Left colon (tissue), 2 donors: ENCODE data around the gene PRM2. TPM values are rescaled to one million over a fixed set of nuclear protein-coding genes. Genes with fewer than 3 reads are reported as not detected.

ENCODE experiments used
- ATAC-seq: fragments of 200-7000 bp; cut with Tn5 transposase; one replicate; pipeline ENCODE4 v1.9.1; 2020; ENCODE audit warnings: mild to moderate bottlenecking, moderate library complexity
- DNase-seq, 2 donors: peaks; one replicate each; pipeline ENCODE4 v3.0.0-alpha.2; 2020
- intact Hi-C, 2 donors: fragments of 100-400 bp; cut with DNase I in 1 of 2; cut with micrococcal nuclease in 1 of 2; formaldehyde crosslinking; loops; one replicate each; pipeline versions ENCODE4 v1.11.2 to v1.14.0; 2022; cut with DNase I, micrococcal nuclease
- total RNA-seq, 2 donors: library from RNA; stranded (reverse); fragmentation: NEBNext Ultra II Directional; extraction: Animal tissue kit (Norgen Biotek cat#: 25700); gene quantifications; one replicate each; pipeline ENCODE4 v1.2.1, GENCODE V29; 2021
- donor health status: DM: no; HTN: no; CAD: no.
- donor health status: DM: yes; HTN: yes; CAD: no.

Gene PRM2
- total RNA-seq, 2 donors from 2014 or later, result not detected

DNA sequence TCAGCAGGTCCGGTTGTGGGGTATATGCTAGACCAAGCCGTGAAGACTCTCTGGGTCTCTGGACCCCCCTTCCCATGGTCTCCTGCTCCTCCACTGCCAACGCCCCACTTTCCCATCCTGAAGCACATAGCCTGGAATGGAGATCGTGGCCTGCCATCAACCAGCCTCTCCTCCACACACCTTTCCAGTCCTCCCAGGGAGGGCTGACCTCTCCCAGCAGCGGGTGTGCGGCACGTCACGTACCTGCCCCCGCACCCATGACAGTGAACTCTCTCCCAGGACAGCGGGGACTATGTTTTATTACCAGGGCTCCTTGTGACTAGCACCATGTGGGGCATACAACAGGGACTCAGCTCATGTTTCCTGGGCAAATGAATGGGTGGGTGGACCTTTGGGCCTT lies 4.7 kb downstream of the PRM2 start:
- no peak for ATAC-seq
- DNase-seq, result no peak
- intact Hi-C loops, result no loop called here

DNA sequence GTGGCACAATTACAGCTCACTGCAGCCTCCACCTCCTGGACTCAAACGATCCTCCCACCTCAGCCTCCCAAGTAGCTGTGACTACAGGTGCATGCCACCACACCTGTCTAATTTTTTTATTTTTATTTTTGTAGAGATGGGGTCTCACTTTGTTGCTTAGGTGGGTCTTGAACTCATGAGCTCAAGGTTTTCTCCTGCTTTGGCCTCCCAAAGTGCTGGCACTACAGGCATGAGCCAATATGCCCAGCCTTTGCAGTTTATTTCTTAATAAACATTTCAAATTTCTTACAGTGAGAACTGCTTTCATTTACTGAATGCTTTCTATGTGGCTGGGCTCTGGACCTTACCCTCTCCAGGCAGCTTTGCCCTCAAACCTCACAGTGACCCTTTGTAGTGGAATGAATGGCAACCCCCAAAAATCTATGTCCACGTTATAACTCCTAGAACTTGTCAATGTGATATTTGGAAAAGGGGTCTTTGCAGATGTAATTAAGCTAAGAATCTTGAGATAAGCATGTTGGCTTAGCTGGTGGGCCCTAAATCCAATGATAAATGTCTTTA lies 5.6 kb downstream of the PRM2 start:
- no peak for ATAC-seq
- no peak for DNase-seq
- intact Hi-C loops, result no loop called here

DNA sequence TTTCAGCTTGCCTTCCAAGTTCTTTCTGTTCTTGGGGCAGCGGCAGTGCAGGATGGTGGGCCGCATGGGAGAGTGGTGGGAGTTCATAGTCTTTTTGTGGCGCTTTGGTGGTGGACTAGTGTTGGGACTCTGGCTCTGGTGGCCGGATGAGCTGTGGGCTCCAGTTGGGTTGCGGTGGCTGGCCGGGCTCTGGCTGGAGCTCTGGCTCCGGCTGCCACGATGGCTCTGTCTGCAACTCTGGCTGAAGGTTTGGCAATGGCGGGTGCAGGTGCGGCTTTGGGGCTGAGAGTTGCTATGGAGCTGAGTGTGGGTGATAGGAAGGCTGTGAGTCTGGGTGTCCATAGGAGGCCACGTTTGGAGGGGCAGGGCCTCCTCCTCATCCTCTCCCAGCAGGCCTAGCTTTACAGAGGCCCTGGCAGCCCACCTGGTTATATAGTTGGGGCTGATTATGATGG lies 7.3 kb downstream of the PRM2 start, which contains the start of gene TNP2:
TSS of gene TNP2 (minus strand) at position 405 of the 455 bp plus-strand sequence. CDS start at position 342, 63 bp downstream.
- ATAC-seq (no peak), DNase-seq (no peak)
- intact Hi-C loops, result no loop called here

DNA sequence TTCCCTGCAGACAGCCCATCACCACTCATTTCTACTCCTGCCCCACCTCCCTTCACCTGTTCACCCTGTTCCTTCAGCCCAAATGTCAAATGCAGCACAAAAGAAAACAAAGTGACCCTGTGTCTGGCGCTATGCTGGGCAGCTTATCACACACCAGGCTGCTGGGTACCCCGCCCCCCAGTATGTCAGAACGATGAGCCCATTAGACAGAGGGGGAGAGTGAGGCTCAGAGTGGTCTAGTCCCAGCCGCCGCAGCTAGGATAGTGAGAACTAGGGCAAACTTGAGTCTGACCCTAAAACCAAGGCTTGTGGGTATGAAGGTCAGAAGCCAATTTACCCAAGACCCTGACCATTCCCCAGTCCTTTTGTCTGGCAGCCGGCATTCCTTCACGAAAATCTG lies 11.2 kb downstream of the PRM2 start:
- intact Hi-C loops, result no loop called here
- ATAC-seq (no peak), DNase-seq (no peak)

DNA sequence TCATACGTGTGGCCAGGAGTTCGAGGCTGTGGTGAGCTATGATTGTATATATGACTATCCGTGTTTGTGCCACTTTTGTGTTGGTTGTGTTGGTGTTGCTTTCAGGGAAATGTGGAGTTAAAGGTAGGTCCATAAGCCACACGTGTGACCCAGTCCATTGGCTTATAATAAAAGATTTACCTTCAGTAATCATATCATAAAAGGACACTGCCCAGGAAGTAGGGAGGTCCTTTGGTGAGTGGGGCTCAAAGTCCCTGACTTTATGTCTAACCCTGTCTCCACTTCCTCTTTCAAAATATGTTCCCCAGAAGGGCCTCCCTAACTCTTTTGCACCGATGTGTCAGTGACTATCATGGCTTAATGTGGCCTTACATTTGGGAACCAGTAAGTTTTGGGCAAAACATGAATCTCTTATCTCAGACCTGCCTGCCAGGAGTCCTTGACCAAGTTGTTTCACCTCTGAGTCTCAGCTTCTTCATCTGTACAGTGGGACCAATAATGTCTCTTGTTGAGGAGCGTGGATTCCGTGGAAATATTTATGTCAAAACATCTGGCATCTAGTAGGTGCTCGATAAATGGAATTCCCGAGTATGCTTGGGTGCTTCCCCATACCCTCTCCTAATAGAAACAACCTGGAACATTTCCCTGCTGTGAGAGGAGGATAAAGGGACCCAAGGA lies 12.0 kb downstream of the PRM2 start:
- ATAC-seq (peak; percentile 86), DNase-seq (peak in 1 of 2 donors; percentile 46)
- intact Hi-C loops, result no loop called here

DNA sequence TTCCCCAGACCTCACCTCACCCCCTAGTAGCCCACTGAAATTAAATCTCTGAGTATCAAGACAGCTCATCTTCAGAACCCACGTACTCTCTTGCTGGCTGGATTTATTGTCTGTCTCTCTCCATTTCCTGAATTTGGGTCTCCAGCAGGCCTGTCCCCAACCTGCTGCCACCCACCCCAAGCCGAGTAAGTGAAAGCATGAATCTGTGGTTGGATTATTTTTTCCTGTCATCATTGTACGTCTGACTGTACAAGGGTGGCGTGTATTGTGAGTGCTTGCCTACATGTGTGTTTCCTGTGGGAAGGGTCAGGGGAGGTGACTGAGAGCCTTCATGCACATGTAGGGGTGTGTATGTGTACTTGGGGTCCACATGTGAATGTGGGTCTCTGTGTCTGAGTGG lies 12.5 kb downstream of the PRM2 start:
- ATAC-seq, result peak; percentile 6
- no peak for DNase-seq
- intact Hi-C loops, result no loop called here

DNA sequence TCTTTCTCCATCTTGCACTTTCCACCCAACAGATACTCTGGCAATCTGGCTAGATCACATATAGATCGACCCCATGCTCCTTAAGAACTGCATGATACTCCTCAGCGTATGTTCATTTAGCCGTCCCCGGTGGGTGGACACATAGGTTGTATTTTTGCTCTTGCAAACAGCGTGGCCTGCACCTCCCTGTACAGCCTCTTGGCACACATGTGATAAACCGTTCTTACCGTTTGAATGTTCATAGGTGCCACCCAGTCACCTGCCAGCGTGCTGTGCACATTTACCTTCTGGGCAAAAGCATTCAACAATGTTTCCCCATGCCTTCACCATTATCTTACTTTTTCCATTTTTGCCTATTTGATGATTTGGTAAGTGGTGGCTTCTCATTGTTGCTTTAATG lies 13.4 kb downstream of the PRM2 start:
- intact Hi-C loops, result no loop called here
- DNase-seq, result peak; percentile 52 to 53
- peak; percentile 64 for ATAC-seq

DNA sequence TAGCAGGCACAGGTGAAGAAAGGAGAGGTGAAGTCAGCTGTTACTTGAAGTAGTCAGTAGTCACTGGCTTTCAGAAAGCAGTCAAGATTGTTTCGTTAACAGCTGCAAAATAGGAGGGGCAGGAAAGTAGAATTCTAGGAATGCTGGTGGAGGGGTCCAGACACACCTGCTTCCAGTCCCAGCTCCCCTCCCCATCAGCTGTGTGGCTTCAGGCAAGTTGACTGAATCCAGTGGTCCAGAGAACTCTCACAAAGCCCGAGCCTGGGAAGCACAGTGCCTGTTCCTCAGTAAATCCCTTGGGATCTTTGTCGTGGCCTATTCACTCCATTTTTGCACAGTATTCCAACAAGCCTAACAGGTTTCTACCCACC lies 15.7 kb downstream of the PRM2 start:
- intact Hi-C loops, result no loop called here
- DNase-seq (no peak), ATAC-seq (no peak)

DNA sequence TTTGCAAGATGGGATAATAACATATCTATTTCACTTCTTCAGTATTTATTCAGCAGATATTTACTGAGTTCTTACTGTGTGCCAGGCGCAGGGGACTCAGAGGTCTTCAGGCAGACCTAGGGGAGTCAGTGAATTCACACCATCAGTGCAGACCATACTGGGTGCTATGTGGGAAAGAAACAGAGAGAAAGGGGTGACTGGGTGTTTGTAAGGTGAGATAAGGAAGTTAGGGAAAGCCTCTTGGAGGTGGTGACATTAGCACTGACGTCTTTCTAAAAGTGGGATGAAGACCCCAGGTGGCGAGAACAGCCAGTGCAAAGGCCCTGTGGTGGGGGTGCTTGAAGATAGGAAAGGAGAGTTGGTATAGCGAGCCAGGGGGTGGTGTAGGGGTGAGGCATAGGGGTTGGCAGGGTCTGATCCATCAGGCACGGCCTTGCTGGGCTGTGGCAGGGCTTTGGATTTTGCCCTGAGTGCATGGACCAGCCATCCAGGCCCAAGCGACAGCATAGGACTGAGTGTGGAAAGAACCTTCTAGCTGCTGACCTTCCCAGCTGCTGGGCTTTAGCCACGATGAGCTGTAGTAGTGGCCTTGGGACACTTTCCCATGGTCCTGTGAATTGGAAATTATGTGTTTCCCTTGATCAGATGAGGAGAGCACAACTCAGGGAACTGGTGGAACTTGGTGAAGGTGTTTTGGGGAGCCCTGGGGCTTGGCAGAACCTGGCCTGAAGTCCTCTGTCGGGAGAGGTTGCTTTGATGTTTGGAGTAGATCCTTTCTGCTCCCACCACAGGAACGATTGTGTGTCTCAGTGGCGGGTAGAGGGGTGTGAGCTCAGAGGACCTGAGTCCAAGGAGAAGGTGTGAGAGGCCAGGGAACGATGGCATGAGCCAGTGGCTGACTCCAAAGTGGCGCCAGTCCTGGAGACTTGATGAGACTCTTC lies 16.4 kb downstream of the PRM2 start:
- ATAC-seq (no peak), DNase-seq (no peak)
- intact Hi-C loops, result loop anchor here (5.0 to 10.0 kb wide), 2 partner anchors 92 to 285 kb away; no protein-coding TSS in a partner anchor

DNA sequence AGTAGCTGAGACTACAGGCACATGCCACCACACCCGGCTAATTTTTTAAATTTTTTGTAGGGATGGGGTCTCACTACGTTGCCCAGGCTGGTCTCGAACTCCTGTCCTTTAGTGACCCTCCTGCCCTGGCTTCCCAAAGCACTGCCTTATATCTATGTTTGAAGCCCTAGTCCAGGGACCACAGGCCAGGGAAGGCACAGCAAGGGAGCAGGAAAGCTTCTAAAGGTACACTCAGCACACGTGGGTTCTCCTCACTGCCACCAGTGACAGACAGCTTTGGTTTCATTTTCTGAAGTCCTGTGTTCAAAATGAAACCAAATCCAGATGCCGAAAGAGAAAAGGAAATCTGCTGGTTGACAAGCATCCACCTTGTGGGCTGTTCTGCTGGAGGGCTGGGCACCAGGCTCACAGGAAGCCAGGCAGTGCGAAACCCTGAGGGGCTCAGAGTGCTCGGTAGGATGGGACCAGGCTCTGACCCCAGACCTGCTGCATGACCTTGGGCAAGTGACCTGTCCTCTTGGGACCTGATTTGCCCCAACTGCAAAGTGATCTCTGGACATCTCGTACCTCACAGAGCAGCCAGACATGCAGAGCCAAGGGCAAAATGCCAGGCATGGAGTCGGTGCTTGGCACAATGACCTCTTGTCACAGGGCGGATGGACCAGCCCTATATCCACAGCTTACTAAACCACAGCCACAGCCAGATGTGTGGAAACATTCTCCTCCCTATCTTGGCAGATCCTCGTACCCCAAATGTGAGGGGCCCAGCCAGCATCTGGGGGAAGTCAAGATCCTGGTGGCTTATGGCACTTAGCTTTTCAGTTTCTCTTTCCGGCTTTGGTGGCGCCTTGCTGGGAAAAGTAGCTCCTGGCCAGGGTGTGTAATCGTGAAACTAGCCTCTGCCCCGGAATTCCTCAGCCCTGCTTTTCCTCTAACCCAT lies 17.5 kb downstream of the PRM2 start:
- intact Hi-C loops, result loop anchor here (5.0 to 10.0 kb wide), 2 partner anchors 93 to 284 kb away; no protein-coding TSS in a partner anchor
- ATAC-seq (peak; percentile 0), DNase-seq (peak; percentile 64 to 68)

DNA sequence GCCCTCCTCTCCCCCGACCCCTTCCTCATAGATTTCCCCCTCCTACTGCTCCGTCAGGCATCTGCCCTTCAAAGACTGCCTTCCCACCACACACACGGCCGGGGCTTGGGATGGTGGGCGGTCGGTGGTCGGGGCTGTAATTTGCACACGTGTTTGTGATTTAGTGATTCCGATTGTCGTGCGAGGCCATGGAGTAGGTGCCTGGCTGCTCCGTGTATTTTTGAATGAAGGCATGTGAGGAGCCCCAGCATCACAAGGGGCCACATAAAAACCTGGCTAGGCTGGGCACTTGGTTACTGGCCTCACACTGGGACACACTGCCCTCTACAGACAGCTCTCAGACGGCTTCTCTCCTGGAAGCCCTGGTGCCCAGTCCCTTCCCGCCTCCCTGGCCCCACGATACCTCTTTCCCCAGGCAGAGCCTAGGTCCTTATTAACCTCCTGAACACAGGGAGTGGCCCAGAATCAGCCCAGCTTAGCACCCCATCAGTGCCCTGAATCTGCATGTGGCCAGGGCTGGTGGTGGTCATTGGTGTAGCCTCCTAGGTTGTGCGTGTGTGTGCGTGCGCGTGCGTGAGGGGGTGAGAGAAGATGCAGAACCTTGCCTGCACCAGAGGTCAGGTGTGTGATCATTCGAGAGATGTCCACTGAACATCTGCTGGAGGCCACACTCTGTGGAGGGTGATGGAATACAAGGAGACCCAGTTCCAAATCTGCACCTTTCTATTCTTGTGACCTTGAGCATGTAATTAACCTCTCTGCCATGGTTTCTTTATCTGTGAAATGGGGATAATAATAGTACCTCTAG lies 18.9 kb downstream of the PRM2 start:
- peak; percentile 84 for DNase-seq
- ATAC-seq, result peak; percentile 61
- intact Hi-C loops, result loop anchor here (2.0 to 10.0 kb wide), 3 partner anchors 95 to 287 kb away; no protein-coding TSS in a partner anchor

DNA sequence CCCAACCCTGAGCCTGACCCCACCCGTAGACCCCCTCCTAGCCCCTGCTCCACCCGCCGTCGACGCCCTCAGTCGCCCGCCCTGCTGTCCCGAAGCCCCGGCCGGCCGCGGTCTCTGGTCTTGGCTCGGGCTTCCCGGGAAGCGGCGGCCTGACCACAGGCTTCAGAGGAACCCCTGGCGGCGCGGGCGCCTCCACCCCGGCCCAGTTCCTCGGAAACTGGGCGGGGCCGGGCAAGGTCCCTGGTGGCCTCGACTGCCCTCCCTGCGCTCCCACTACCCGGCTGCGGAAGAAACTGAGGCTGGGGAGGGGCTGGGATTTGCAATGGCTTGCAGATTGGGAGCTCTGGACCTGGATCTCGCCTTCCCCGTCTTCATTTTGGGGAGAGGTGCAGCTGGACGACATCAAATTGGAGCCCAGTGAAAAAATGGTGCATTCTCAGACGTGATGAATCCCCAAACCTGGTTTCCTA lies 19.6 kb downstream of the PRM2 start:
- DNase-seq (peak; percentile 73 to 78), ATAC-seq (peak; percentile 50)
- intact Hi-C loops, result loop anchor here (2.0 to 10.0 kb wide), 3 partner anchors 96 to 286 kb away; no protein-coding TSS in a partner anchor

DNA sequence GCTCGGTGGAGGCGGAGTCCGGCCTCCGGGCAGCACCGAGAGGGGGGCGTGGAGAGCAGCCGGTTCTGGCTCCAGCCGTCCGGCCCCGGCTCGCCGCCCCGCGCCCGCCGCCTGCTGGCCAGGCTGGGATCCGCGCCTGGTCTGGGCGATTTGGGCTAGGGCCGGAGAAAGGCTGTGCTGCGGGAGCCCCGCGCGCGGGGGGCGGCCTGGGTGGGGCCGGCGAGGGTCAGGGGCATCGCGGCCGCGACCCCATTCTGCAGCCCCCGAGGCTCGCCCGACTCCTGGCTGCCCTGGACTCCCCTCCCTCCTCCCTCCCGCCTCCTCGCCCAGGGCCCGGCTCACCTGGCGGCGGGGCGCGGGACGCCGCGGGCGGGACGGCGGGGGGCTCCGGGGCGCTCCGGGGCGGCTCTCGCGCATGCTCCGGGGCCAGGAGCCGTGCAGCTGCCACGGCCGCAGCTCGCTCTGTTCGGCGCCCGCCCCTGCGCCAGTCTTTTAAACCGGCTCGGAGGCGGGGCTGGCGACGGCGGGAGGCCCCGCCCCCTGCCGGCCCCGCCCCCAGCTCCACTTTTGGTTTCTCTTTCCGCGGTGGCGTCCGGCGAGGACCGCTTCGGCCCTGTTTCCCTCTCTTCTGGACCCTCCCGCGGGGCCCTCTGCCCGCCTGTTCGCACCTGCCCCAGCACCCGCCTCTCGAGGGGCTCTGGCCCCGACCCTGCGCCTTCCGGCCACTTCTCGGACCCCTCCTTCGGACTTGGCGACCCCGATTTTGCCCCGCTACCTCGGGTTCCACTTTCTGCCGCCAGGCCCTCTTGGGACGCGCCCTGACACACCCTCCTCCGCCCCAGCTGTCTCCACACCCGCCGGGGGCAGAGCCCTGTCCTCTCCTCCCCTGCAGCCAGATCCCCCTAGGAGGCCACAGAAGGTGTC lies 20.3 kb downstream of the PRM2 start, which contains the start of gene SOCS1:
TSS of gene SOCS1 (minus strand) at position 468 of the 924 bp plus-strand sequence. CDS start 726 bp downstream, outside the sequence.
- intact Hi-C loops, result loop anchor here (2.0 to 10.0 kb wide), 3 partner anchors 96 to 285 kb away; no protein-coding TSS in a partner anchor
- peak; percentile 73 for ATAC-seq
- peak; percentile 87 to 88 for DNase-seq

DNA sequence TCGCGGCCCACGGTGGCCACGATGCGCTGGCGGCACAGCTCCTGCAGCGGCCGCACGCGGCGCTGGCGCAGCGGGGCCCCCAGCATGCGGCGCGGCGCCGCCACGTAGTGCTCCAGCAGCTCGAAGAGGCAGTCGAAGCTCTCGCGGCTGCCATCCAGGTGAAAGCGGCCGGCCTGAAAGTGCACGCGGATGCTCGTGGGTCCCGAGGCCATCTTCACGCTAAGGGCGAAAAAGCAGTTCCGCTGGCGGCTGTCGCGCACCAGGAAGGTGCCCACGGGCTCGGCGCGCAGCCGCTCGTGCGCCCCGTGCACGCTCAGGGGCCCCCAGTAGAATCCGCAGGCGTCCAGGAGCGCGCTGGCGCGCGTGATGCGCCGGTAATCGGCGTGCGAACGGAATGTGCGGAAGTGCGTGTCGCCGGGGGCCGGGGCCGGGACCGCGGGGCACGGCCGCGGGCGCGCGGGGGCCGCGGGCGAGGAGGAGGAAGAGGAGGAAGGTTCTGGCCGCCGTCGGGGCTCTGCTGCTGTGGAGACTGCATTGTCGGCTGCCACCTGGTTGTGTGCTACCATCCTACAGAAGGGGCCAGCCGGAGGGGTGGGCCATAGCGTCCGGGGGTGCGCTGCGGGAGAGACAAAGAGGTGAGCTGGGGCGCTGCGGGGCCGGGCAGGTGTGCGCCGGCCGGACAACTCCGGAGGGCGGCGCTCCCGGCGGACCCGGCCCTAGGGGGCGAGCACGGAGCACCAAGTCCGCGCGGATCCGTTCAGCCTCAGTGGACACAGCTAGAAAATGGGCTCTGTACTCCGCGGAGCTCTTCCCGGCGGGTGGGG lies 21.2 kb downstream of the PRM2 start:
- ATAC-seq, result peak; percentile 25
- intact Hi-C loops, result loop anchor here (5.0 to 10.0 kb wide), 2 partner anchors 97 to 280 kb away; no protein-coding TSS in a partner anchor
- peak; percentile 48 to 65 for DNase-seq
